SIG-M5 treated with dmso at 0.1 percent for 504 hours (cell line): ENCODE measurements around the gene PHKA1.
A peak's percentile ranks its signal among the peaks of the same experiment; 100 is the strongest.
"Not testable (repeated sequence)": the region's sequence is repeated elsewhere in the genome, so short reads cannot be mapped to it uniquely, and the experiment has no call there.

ENCODE experiments used
- DNase-seq: peaks from one replicate; lab custom pipeline; 2025; ENCODE audit not compliant: unreplicated experiment; lab: John Stamatoyannopoulos, UW

The PHKA1 gene

GRCh38 chrX:72572248-72573157 is 141.6 kb downstream of the PHKA1 start, which contains the start of gene HDAC8:
Gene HDAC8 (minus strand): TSS chrX:72572843. CDS start chrX:72572761, 82 bp downstream.
- DNase-seq: peak; percentile 71

GRCh38 chrX:72569786-72570185 is 144.3 kb downstream of the PHKA1 start:
- no peak for DNase-seq

- DNase-seq: no peak
Measured at GRCh38 chrX:72568406-72569092, 145.6 kb downstream of the PHKA1 start.

- DNase-seq: no peak
Measured at GRCh38 chrX:72566448-72566847, 147.7 kb downstream of the PHKA1 start.

GRCh38 chrX:72559655-72560054 is 154.5 kb downstream of the PHKA1 start:
- DNase-seq: not testable (repeated sequence)

- DNase-seq: no peak
Measured at GRCh38 chrX:72554448-72555140, 159.5 kb downstream of the PHKA1 start.

GRCh38 chrX:72552443-72552842 is 161.7 kb downstream of the PHKA1 start:
- not testable (repeated sequence) for DNase-seq

- no peak for DNase-seq
Measured at GRCh38 chrX:72545990-72546389, 168.1 kb downstream of the PHKA1 start.

DNA sequence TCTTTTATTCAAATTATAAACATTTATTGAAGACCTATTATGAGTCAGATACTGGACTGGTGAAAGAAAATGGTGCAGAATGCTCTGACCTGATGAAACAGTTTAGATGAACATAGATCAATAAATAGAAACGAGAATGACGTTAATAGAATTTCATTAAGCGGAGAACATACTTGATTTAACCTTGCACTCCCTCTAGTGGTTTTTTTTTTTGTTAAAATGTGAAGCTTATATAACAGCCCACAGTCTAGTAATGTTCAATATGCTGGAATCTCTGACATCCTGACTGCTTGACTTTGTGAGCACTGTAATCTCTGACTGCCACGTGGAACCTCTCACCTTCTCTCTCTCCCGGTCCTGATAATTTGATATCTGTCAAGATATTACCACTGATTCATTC is 173.8 kb downstream of the PHKA1 start:
- peak; percentile 19 for DNase-seq

GRCh38 chrX:72539822-72540221 is 174.3 kb downstream of the PHKA1 start:
- DNase-seq: no peak

GRCh38 chrX:72536542-72536941 is 177.6 kb downstream of the PHKA1 start:
- no peak for DNase-seq

GRCh38 chrX:72532366-72532765 is 181.7 kb downstream of the PHKA1 start:
- DNase-seq: no peak
